DOHH2 (cell line): Measurements from ENCODE around the gene KLC4.
"Not testable (repeated sequence)": the region's sequence is repeated elsewhere in the genome, so short reads cannot be mapped to it uniquely, and the experiment has no call there.

ENCODE experiments used
- H3F3A ChIP-seq: fragments of 200-600 bp; sonication (generic), shearing (Covaris generic); 2 replicates; pipeline ENCODE4 v1.6.0; 2016; ENCODE audit warnings: antibody characterized with exemption, mild to moderate bottlenecking; ENCODE audit not compliant: control insufficient read depth, insufficient read depth
- H3K27ac ChIP-seq: fragments of 200-600 bp; sonication (generic); 2 replicates; pipeline ENCODE4 v1.5.1; 2014; ENCODE audit warnings: low read depth, mild to moderate bottlenecking, low read length, moderate library complexity
- H3K27me3 ChIP-seq: fragments of 200-600 bp; sonication (generic); 2 replicates; pipeline ENCODE4 v1.6.1; 2014; ENCODE audit warnings: mild to moderate bottlenecking, low read length, mixed read lengths; ENCODE audit not compliant: control insufficient read depth
- H3K36me3 ChIP-seq: fragments of 200-600 bp; sonication (generic); 2 replicates; pipeline ENCODE4 v1.6.1; 2014; ENCODE audit warnings: mild to moderate bottlenecking, low read length, moderate library complexity, mixed read lengths; ENCODE audit not compliant: control insufficient read depth
- H3K4me1 ChIP-seq: fragments of 200-600 bp; sonication (generic); 2 replicates; pipeline ENCODE4 v1.6.1; 2014; ENCODE audit warnings: mild to moderate bottlenecking, low read length, mixed read lengths; ENCODE audit not compliant: control insufficient read depth
- H3K4me2 ChIP-seq: fragments of 200-600 bp; sonication (generic); 2 replicates; pipeline ENCODE4 v1.6.0; 2014; ENCODE audit warnings: mild to moderate bottlenecking, low read length, moderate library complexity
- H3K4me3 ChIP-seq: fragments of 200-600 bp; sonication (generic); 2 replicates; pipeline ENCODE4 v1.5.1; 2014; ENCODE audit warnings: mild to moderate bottlenecking, low read length, mixed read lengths
- H3K79me2 ChIP-seq: fragments of 200-600 bp; sonication (generic); 2 replicates; pipeline ENCODE4 v1.6.1; 2014; ENCODE audit warnings: mild to moderate bottlenecking, low read length, mixed read lengths; ENCODE audit not compliant: control insufficient read depth
- H3K9me2 ChIP-seq: fragments of 200-600 bp; sonication (generic); replicated peaks from 2 replicates; pipeline ENCODE4 v1.6.1; 2014; ENCODE audit warnings: mild to moderate bottlenecking, low read length, mixed read lengths; ENCODE audit not compliant: control insufficient read depth
- H3K9me3 ChIP-seq: fragments of 200-600 bp; sonication (generic); 2 replicates; pipeline ENCODE4 v1.6.1; 2014; ENCODE audit warnings: antibody characterized with exemption, low read length, mixed read lengths; ENCODE audit not compliant: control insufficient read depth, insufficient read depth
- H4K20me1 ChIP-seq: fragments of 200-600 bp; sonication (generic); 2 replicates; pipeline ENCODE4 v1.6.0; 2014; ENCODE audit warnings: low read depth, mild to moderate bottlenecking, antibody characterized with exemption, low read length, moderate library complexity; ENCODE audit not compliant: control insufficient read depth, insufficient read depth
- CTCF ChIP-seq: fragments of 200-600 bp; sonication (generic); IDR thresholded peaks from one replicate; pipeline ENCODE4 v1.5.1; 2014; ENCODE audit warnings: antibody characterized with exemption, mild to moderate bottlenecking, low read depth, low read length; ENCODE audit not compliant: poor library complexity, severe bottlenecking
- EZH2phosphoT487 ChIP-seq: fragments of 200-600 bp; sonication (generic); IDR thresholded peaks from 2 replicates; pipeline ENCODE4 v1.6.1; 2017; ENCODE audit warnings: borderline replicate concordance, mild to moderate bottlenecking, antibody characterized with exemption, low read length, moderate library complexity, mixed read lengths

The KLC4 gene

GRCh38 chr6:43038727-43039126, 20.7 kb upstream of the KLC4 start:
- no peaks in the 10 kb centered on the region for H3K4me1 ChIP-seq
- H3F3A ChIP-seq = no peaks in the 10 kb centered on the region
- no peak for TF ChIP-seq EZH2phosphoT487
- TF ChIP-seq CTCF = no peak
- no peaks in the 10 kb centered on the region for H4K20me1 ChIP-seq
- H3K9me2 ChIP-seq = no peaks in the 10 kb centered on the region
- H3K79me2 ChIP-seq = no peaks in the 10 kb centered on the region
- H3K36me3 ChIP-seq = peaks cover 20% of the 10 kb centered on the region
- no peak overlapping the region for H3K27ac ChIP-seq
- no peaks in the 10 kb centered on the region for H3K9me3 ChIP-seq
- no peak overlapping the region for H3K4me2 ChIP-seq
- H3K4me3 ChIP-seq = no peak overlapping the region
- no peaks in the 10 kb centered on the region for H3K27me3 ChIP-seq

DNA sequence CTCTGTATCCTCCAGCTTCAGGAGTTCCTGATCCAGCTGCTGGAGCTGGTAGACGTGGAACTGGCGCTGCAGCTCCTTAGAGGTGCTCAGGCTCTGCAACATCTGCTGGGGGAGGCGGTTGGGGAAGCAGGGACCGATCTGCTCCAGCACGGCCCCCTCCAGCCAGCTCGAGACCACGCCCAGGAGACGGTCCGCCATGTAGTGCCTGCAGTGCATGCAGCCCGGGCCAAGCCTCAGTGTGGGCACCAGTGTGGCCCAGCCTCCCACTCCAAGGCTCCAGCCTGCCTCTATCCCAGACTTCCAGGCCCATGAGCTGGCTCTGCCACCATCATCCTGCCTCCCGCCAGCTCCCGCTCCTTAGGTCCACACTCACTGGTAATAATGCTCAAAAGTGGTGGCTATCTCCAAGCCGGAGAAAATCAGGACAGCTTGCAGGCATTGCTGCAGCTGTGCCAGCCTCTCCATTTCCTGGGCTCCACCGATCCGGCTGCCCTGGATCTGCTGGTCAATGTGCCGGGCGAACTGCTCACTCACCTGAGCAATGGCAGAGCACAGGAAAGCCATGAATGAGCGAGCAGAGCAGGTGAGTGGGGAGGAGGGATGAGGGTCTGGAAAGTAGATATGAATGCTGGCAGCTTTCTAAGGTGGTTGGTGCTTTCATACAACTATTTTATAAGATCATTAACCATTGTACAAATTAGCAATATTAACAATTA, 18.7 kb upstream of the KLC4 start:
- no peaks in the 10 kb centered on the region for H3K4me1 ChIP-seq
- no peaks in the 10 kb centered on the region for H3K9me2 ChIP-seq
- H4K20me1 ChIP-seq = no peaks in the 10 kb centered on the region
- no peak overlapping the region for H3K4me2 ChIP-seq
- no peaks in the 10 kb centered on the region for H3F3A ChIP-seq
- TF ChIP-seq CTCF (no peak), EZH2phosphoT487 (no peak)
- no peak overlapping the region for H3K4me3 ChIP-seq
- peaks cover 15% of the 10 kb centered on the region; the same call in 1 of the 2 replicates for H3K36me3 ChIP-seq
- H3K27ac ChIP-seq = no peak overlapping the region
- H3K9me3 ChIP-seq = no peaks in the 10 kb centered on the region
- no peaks in the 10 kb centered on the region for H3K79me2 ChIP-seq
- no peaks in the 10 kb centered on the region for H3K27me3 ChIP-seq

DNA sequence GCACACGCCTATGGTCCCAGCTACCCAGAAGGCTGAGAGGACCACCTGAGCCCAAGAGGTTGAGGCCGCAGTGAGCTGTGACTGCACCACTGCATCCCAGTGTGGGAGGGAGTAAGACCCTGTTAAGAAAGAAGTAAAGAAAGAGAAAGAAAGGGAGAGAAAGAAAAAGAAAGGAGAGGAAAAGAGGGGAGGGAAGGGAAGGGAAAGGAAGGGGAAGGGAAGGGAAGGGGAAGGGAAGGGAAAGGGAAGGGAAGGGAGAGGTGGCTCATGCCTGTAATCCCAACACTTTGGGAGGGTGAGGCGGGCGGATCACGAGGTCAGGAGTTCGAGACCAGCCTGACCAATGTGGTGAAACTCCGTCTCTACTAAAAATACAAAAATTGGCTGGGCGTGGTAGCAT, 18.0 kb upstream of the KLC4 start:
- H3F3A ChIP-seq, H3K4me3 ChIP-seq: not testable (repeated sequence)
- peaks cover 12% of the 10 kb centered on the region; the same call in 1 of the 2 replicates for H3K36me3 ChIP-seq

GRCh38 chr6:43043310-43043709, 16.1 kb upstream of the KLC4 start:
- peaks cover 10% of the 10 kb centered on the region; the same call in 1 of the 2 replicates for H3K36me3 ChIP-seq
- H3K9me3 ChIP-seq = no peaks in the 10 kb centered on the region
- TF ChIP-seq EZH2phosphoT487 (no peak), CTCF (no peak)
- no peaks in the 10 kb centered on the region for H3K4me1 ChIP-seq
- H3K4me3 ChIP-seq = no peak overlapping the region
- H3K4me2 ChIP-seq = no peak overlapping the region
- no peak overlapping the region for H3K27ac ChIP-seq
- no peaks in the 10 kb centered on the region for H3K9me2 ChIP-seq
- H4K20me1 ChIP-seq = no peaks in the 10 kb centered on the region
- H3K27me3 ChIP-seq = no peaks in the 10 kb centered on the region
- H3K79me2 ChIP-seq = no peaks in the 10 kb centered on the region
- H3F3A ChIP-seq = no peaks in the 10 kb centered on the region

More for the DNA sequence above, 18.0 kb upstream of the KLC4 start:
- H3K9me2 ChIP-seq, H3K79me2 ChIP-seq, H3K27me3 ChIP-seq, H3K27ac ChIP-seq, H3K4me2 ChIP-seq, H3K9me3 ChIP-seq, H4K20me1 ChIP-seq, H3K4me1 ChIP-seq: not testable (repeated sequence)
